ENCODE data around the gene POLR2J. TPM values are rescaled to one million over a fixed set of nuclear protein-coding genes. Genes with fewer than 3 reads are reported as not detected.

POLR2J gene
- total RNA-seq, 2 donors from 2014 or later, result 23.2 to 46.4 TPM

- Histone ChIP-seq H3K4me1 (replicated peaks) (peaks cover 2% of the 10 kb centered on the region), H3K4me3 (no peak overlapping the region), H3K27me3 (replicated peaks; ENCODE audit: insufficient read depth) (no peaks in the 10 kb centered on the region), H3K9me3 (no peaks in the 10 kb centered on the region), H3K27ac (peak overlapping the region; percentile 84), H3K36me3 (no peaks in the 10 kb centered on the region)
- WGBS, result 2% methylated on average over 14 of the region's 17 CpGs
- DNase-seq (ENCODE audit: low spot score), result peak; percentile 58
- TF ChIP-seq POLR2AphosphoS5 (IDR thresholded peaks at IDR 0.05), result peak; percentile 79
- TF ChIP-seq, protein P1, sequence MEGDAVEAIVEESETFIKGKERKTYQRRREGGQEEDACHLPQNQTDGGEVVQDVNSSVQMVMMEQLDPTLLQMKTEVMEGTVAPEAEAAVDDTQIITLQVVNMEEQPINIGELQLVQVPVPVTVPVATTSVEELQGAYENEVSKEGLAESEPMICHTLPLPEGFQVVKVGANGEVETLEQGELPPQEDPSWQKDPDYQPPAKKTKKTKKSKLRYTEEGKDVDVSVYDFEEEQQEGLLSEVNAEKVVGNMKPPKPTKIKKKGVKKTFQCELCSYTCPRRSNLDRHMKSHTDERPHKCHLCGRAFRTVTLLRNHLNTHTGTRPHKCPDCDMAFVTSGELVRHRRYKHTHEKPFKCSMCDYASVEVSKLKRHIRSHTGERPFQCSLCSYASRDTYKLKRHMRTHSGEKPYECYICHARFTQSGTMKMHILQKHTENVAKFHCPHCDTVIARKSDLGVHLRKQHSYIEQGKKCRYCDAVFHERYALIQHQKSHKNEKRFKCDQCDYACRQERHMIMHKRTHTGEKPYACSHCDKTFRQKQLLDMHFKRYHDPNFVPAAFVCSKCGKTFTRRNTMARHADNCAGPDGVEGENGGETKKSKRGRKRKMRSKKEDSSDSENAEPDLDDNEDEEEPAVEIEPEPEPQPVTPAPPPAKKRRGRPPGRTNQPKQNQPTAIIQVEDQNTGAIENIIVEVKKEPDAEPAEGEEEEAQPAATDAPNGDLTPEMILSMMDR (IDR thresholded peaks at IDR 0.05), result no peak
- TF ChIP-seq POLR2A (IDR thresholded peaks at IDR 0.05), result peak; percentile 26
- intact Hi-C loops (cut with DNase I), result no loop called here
Observed at GRCh38 chr7:102431617-102432298, 47.0 kb downstream of the POLR2J start.

- peaks cover 2% of the 10 kb centered on the region for H3K4me1 ChIP-seq (replicated peaks)
- intact Hi-C loops (cut with DNase I), result no loop called here
- no peak overlapping the region for H3K27ac ChIP-seq
- no peaks in the 10 kb centered on the region for H3K36me3 ChIP-seq
- H3K4me3 ChIP-seq, result no peak overlapping the region
- WGBS, result 91% methylated on average over 10 of the region's 10 CpGs
- no peaks in the 10 kb centered on the region for H3K9me3 ChIP-seq
- TF ChIP-seq, protein P1 (IDR thresholded peaks at IDR 0.05), result no peak
- no peaks in the 10 kb centered on the region for H3K27me3 ChIP-seq (replicated peaks; ENCODE audit: insufficient read depth)
- DNase-seq (ENCODE audit: low spot score), result no peak
Observed at GRCh38 chr7:102429141-102429899, 49.4 kb downstream of the POLR2J start.

- intact Hi-C loops (cut with DNase I), result no loop called here
- no peak overlapping the region for H3K4me3 ChIP-seq
- H3K27me3 ChIP-seq (replicated peaks; ENCODE audit: insufficient read depth), result no peaks in the 10 kb centered on the region
- no peaks in the 10 kb centered on the region for H3K36me3 ChIP-seq
- DNase-seq (ENCODE audit: low spot score), result no peak
- no peaks in the 10 kb centered on the region for H3K9me3 ChIP-seq
- H3K27ac ChIP-seq, result no peak overlapping the region
- TF ChIP-seq, protein P1 (IDR thresholded peaks at IDR 0.05), result no peak
- no peak for TF ChIP-seq POLR2AphosphoS5 (IDR thresholded peaks at IDR 0.05)
- no peak for TF ChIP-seq POLR2A (IDR thresholded peaks at IDR 0.05)
- WGBS, result 91% methylated on average over 5 of the region's 5 CpGs
- H3K4me1 ChIP-seq (replicated peaks), result peaks cover 2% of the 10 kb centered on the region
Observed at GRCh38 chr7:102427019-102427405, 51.7 kb downstream of the POLR2J start.

- DNase-seq (ENCODE audit: low spot score), result no peak
- H3K36me3 ChIP-seq, result no peaks in the 10 kb centered on the region
- intact Hi-C loops (cut with DNase I), result no loop called here
- H3K4me3 ChIP-seq, result no peak overlapping the region
- TF ChIP-seq POLR2A (IDR thresholded peaks at IDR 0.05), result no peak
- TF ChIP-seq POLR2AphosphoS5 (IDR thresholded peaks at IDR 0.05), result no peak
- TF ChIP-seq, protein P1 (IDR thresholded peaks at IDR 0.05), result no peak
- WGBS, result 76% methylated on average over 16 of the region's 16 CpGs
- no peaks in the 10 kb centered on the region for H3K27me3 ChIP-seq (replicated peaks; ENCODE audit: insufficient read depth)
- H3K9me3 ChIP-seq, result no peaks in the 10 kb centered on the region
- no peak overlapping the region for H3K27ac ChIP-seq
- peaks cover 2% of the 10 kb centered on the region for H3K4me1 ChIP-seq (replicated peaks)
Observed at GRCh38 chr7:102426268-102427018, 52.3 kb downstream of the POLR2J start.

Data from prostate gland (tissue), 2 donors.